GM23338 (cell line): Measurements from ENCODE around the gene RRH. TPM values are rescaled to one million over a fixed set of nuclear protein-coding genes. Genes with fewer than 3 reads are reported as not detected.

Experiments
- ATAC-seq: fragments of 200-7000 bp; cut with Tn5 transposase; 3 replicates; pipeline ENCODE4 v1.9.1; 2020
- DNase-seq: peaks from one replicate; pipeline ENCODE4 v3.0.0-alpha.2; 2015; ENCODE audit warnings: low spot score
- H2AFZ ChIP-seq: fragments of 200-600 bp; sonication (generic); 2 replicates; pipeline ENCODE4 v1.8.0; 2016; ENCODE audit warnings: antibody characterized with exemption, mild to moderate bottlenecking, moderate library complexity
- H3F3A ChIP-seq: fragments of 200-600 bp; sonication (generic); replicated peaks from 2 replicates; pipeline ENCODE4 v1.8.0; 2017; ENCODE audit warnings: antibody characterized with exemption, mixed run types, low read depth
- H3K27ac ChIP-seq: fragments of 200-600 bp; sonication (generic); 2 replicates; pipeline ENCODE4 v1.6.1; 2016; ENCODE audit warnings: low read depth
- H3K27me3 ChIP-seq: fragments of 200-600 bp; sonication (generic); 2 replicates; pipeline ENCODE4 v1.8.0; 2016; ENCODE audit warnings: mild to moderate bottlenecking, mixed run types, moderate library complexity; ENCODE audit not compliant: insufficient read depth
- H3K36me3 ChIP-seq: fragments of 200-600 bp; sonication (generic); 2 replicates; pipeline ENCODE4 v1.8.0; 2016; ENCODE audit warnings: mild to moderate bottlenecking; ENCODE audit not compliant: insufficient read depth
- H3K4me1 ChIP-seq: fragments of 200-600 bp; sonication (generic); 2 replicates; pipeline ENCODE4 v1.8.0; 2016; ENCODE audit warnings: mild to moderate bottlenecking, moderate library complexity; ENCODE audit not compliant: insufficient read depth
- H3K4me2 ChIP-seq: fragments of 200-600 bp; sonication (generic); 2 replicates; pipeline ENCODE4 v1.7.1; 2017; ENCODE audit warnings: mixed run types
- H3K4me3 ChIP-seq: fragments of 200-600 bp; sonication (generic); 2 replicates; pipeline ENCODE4 v1.6.1; 2016; ENCODE audit warnings: mixed run types
- H3K79me2 ChIP-seq: fragments of 200-600 bp; sonication (generic); replicated peaks from 2 replicates; pipeline ENCODE4 v1.8.0; 2017; ENCODE audit warnings: mild to moderate bottlenecking; ENCODE audit not compliant: insufficient read depth
- H3K9me2 ChIP-seq: fragments of 200-600 bp; sonication (generic); 2 replicates; pipeline ENCODE4 v1.8.0; 2017; ENCODE audit not compliant: insufficient read depth
- H4K20me1 ChIP-seq: fragments of 200-600 bp; sonication (generic); replicated peaks from 2 replicates; pipeline ENCODE4 v1.8.0; 2017; ENCODE audit warnings: mild to moderate bottlenecking; ENCODE audit not compliant: insufficient read depth
- H3K27ac Mint-ChIP-seq: 2 replicates; pipeline ENCODE4 v1.8.0; 2020; ENCODE audit warnings: inconsistent platforms, mild to moderate bottlenecking, moderate library complexity, mixed read lengths
- H3K27me3 Mint-ChIP-seq: 3 replicates; pipeline ENCODE4 v1.8.0; 2022; ENCODE audit warnings: low read depth, mild to moderate bottlenecking, moderate library complexity, mixed read lengths, inconsistent platforms; ENCODE audit not compliant: insufficient read depth, poor library complexity
- H3K36me3 Mint-ChIP-seq: 3 replicates; pipeline ENCODE4 v1.8.0; 2021; ENCODE audit warnings: low read depth, mild to moderate bottlenecking, inconsistent platforms, moderate library complexity, mixed read lengths
- H3K4me1 Mint-ChIP-seq: 3 replicates; pipeline ENCODE4 v1.8.0; 2020; ENCODE audit warnings: mild to moderate bottlenecking, inconsistent platforms, mixed read lengths
- H3K4me3 Mint-ChIP-seq: 3 replicates; pipeline ENCODE4 v1.8.0; 2021; ENCODE audit warnings: moderate library complexity, mild to moderate bottlenecking, inconsistent platforms, mixed read lengths
- H3K9me3 Mint-ChIP-seq: 3 replicates; pipeline ENCODE4 v1.8.0; 2020; ENCODE audit warnings: moderate library complexity, mild to moderate bottlenecking, inconsistent platforms, mixed read lengths
- CREB1 ChIP-seq: fragments of 250-450 bp; sonication (Bioruptor Pico); IDR thresholded peaks from 2 replicates; pipeline ENCODE4 v1.5.0; 2020; ENCODE audit warnings: low read depth, mild to moderate bottlenecking, moderate library complexity
- EZH2 ChIP-seq: fragments of 200-600 bp; sonication (generic); IDR thresholded peaks from one replicate; pipeline ENCODE4 v1.8.0; 2017; ENCODE audit warnings: antibody characterized with exemption, mild to moderate bottlenecking, low read depth; ENCODE audit not compliant: unreplicated experiment
- EZH2phosphoT487 ChIP-seq: fragments of 200-600 bp; sonication (generic); IDR thresholded peaks from one replicate; pipeline ENCODE4 v1.8.1; 2018; ENCODE audit warnings: antibody characterized with exemption; ENCODE audit not compliant: unreplicated experiment
- JUNB ChIP-seq: IDR thresholded peaks from one replicate; pipeline ENCODE4 v1.6.1; 2016; ENCODE audit warnings: antibody characterized with exemption; ENCODE audit not compliant: unreplicated experiment
- NANOG ChIP-seq: IDR thresholded peaks from 2 replicates; pipeline ENCODE4 v1.6.1; 2016; ENCODE audit warnings: antibody characterized with exemption, borderline replicate concordance
- POLR2AphosphoS5 ChIP-seq: IDR thresholded peaks from 2 replicates; pipeline ENCODE4 v1.6.1; 2016; ENCODE audit warnings: antibody characterized with exemption, low read depth
- STAT1 ChIP-seq: IDR thresholded peaks from one replicate; pipeline ENCODE4 v1.6.1; 2016; ENCODE audit warnings: antibody characterized with exemption; ENCODE audit not compliant: unreplicated experiment
- ZNF114 ChIP-seq: fragments of 250-450 bp; sonication (Bioruptor Pico); IDR thresholded peaks from 2 replicates; pipeline ENCODE4 v1.5.0; 2020; ENCODE audit warnings: mild to moderate bottlenecking, moderate library complexity
- ZNF331 ChIP-seq: fragments of 250-450 bp; sonication (Bioruptor Pico); IDR thresholded peaks from 2 replicates; pipeline ENCODE4 v1.5.0; 2020; ENCODE audit warnings: low read depth, mild to moderate bottlenecking, moderate library complexity
- polyA plus RNA-seq: library from polyadenylated mRNA; unstranded; fragments of >200 nt; fragmentation: Nextera tagmentation; extraction: Ambion mirVana; gene quantifications from 2 replicates; pipeline ENCODE4 v1.2.1, GENCODE V29; 2016
- total RNA-seq: library from RNA; depleted of rRNA; stranded (reverse); fragments of >200 nt; shearing (Covaris generic); gene quantifications from 2 replicates; pipeline ENCODE4 v1.2.3, GENCODE V29; 2014
- TF ChIP-seq, protein P1 (sequence below): IDR thresholded peaks from 2 replicates; pipeline ENCODE4 v1.6.1; 2016; ENCODE audit warnings: antibody characterized with exemption
- TF ChIP-seq, protein P2 (sequence below): IDR thresholded peaks from one replicate; pipeline ENCODE4 v1.6.1; 2018; ENCODE audit warnings: antibody characterized with exemption; ENCODE audit not compliant: unreplicated experiment
- TF ChIP-seq, protein P3 (sequence below), 2 experiments: fragments of 200-600 bp in 1 of 2; sonication (generic) in 1 of 2; conservative IDR thresholded peaks; 2 replicates each; pipeline versions ENCODE4 v1.5.1 to v1.6.1; 2016 to 2017; ENCODE audit warnings: antibody characterized with exemption in 2 of 2, low read depth in 2 of 2, mild to moderate bottlenecking in 2 of 2, moderate library complexity in 1 of 2
- TF ChIP-seq, protein P4 (sequence below): fragments of 250-450 bp; sonication (Bioruptor Pico); IDR thresholded peaks from 2 replicates; pipeline ENCODE4 v1.5.0; 2020; ENCODE audit warnings: mild to moderate bottlenecking, moderate library complexity

The RRH gene
- total and polyA plus RNA-seq, 2 experiments from 2014 or later = not detected

DNA sequence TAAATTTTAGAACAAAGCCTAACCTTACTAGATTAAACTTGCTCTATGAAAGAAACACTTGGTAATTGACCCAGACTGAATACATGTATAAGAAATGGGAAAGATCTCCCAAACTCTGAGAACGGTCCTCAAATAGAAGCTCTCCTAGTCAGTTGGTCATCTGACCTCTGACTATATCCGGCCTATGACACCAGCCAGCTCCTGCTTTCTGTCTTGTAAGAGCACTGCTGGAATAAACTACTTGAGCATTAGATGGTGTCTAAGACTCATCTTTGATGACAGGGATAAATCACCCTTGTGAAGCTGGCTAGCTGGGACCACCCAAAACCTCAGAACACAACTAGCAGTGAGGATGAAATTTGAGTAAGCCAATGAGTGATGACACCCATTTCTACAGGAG lies 44.3 kb downstream of the RRH start:
- H3K4me1 ChIP-seq = no peaks in the 10 kb centered on the region
- TF ChIP-seq JUNB (no peak), STAT1 (no peak), POLR2AphosphoS5 (no peak), ZNF114 (CRISPR knock-in tag) (no peak), EZH2phosphoT487 (no peak), ZNF331 (CRISPR knock-in tag) (no peak), NANOG (no peak), EZH2 (no peak), CREB1 (CRISPR knock-in tag) (no peak)
- TF ChIP-seq, protein P1, sequence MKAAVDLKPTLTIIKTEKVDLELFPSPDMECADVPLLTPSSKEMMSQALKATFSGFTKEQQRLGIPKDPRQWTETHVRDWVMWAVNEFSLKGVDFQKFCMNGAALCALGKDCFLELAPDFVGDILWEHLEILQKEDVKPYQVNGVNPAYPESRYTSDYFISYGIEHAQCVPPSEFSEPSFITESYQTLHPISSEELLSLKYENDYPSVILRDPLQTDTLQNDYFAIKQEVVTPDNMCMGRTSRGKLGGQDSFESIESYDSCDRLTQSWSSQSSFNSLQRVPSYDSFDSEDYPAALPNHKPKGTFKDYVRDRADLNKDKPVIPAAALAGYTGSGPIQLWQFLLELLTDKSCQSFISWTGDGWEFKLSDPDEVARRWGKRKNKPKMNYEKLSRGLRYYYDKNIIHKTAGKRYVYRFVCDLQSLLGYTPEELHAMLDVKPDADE = no peak
- TF ChIP-seq, protein P2, sequence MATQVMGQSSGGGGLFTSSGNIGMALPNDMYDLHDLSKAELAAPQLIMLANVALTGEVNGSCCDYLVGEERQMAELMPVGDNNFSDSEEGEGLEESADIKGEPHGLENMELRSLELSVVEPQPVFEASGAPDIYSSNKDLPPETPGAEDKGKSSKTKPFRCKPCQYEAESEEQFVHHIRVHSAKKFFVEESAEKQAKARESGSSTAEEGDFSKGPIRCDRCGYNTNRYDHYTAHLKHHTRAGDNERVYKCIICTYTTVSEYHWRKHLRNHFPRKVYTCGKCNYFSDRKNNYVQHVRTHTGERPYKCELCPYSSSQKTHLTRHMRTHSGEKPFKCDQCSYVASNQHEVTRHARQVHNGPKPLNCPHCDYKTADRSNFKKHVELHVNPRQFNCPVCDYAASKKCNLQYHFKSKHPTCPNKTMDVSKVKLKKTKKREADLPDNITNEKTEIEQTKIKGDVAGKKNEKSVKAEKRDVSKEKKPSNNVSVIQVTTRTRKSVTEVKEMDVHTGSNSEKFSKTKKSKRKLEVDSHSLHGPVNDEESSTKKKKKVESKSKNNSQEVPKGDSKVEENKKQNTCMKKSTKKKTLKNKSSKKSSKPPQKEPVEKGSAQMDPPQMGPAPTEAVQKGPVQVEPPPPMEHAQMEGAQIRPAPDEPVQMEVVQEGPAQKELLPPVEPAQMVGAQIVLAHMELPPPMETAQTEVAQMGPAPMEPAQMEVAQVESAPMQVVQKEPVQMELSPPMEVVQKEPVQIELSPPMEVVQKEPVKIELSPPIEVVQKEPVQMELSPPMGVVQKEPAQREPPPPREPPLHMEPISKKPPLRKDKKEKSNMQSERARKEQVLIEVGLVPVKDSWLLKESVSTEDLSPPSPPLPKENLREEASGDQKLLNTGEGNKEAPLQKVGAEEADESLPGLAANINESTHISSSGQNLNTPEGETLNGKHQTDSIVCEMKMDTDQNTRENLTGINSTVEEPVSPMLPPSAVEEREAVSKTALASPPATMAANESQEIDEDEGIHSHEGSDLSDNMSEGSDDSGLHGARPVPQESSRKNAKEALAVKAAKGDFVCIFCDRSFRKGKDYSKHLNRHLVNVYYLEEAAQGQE = no peak
- TF ChIP-seq, protein P3, sequence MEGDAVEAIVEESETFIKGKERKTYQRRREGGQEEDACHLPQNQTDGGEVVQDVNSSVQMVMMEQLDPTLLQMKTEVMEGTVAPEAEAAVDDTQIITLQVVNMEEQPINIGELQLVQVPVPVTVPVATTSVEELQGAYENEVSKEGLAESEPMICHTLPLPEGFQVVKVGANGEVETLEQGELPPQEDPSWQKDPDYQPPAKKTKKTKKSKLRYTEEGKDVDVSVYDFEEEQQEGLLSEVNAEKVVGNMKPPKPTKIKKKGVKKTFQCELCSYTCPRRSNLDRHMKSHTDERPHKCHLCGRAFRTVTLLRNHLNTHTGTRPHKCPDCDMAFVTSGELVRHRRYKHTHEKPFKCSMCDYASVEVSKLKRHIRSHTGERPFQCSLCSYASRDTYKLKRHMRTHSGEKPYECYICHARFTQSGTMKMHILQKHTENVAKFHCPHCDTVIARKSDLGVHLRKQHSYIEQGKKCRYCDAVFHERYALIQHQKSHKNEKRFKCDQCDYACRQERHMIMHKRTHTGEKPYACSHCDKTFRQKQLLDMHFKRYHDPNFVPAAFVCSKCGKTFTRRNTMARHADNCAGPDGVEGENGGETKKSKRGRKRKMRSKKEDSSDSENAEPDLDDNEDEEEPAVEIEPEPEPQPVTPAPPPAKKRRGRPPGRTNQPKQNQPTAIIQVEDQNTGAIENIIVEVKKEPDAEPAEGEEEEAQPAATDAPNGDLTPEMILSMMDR (conservative IDR thresholded peaks at IDR 0.05; ENCODE audit: low read depth in 2 of 2) = no peak
- TF ChIP-seq, protein P4, sequence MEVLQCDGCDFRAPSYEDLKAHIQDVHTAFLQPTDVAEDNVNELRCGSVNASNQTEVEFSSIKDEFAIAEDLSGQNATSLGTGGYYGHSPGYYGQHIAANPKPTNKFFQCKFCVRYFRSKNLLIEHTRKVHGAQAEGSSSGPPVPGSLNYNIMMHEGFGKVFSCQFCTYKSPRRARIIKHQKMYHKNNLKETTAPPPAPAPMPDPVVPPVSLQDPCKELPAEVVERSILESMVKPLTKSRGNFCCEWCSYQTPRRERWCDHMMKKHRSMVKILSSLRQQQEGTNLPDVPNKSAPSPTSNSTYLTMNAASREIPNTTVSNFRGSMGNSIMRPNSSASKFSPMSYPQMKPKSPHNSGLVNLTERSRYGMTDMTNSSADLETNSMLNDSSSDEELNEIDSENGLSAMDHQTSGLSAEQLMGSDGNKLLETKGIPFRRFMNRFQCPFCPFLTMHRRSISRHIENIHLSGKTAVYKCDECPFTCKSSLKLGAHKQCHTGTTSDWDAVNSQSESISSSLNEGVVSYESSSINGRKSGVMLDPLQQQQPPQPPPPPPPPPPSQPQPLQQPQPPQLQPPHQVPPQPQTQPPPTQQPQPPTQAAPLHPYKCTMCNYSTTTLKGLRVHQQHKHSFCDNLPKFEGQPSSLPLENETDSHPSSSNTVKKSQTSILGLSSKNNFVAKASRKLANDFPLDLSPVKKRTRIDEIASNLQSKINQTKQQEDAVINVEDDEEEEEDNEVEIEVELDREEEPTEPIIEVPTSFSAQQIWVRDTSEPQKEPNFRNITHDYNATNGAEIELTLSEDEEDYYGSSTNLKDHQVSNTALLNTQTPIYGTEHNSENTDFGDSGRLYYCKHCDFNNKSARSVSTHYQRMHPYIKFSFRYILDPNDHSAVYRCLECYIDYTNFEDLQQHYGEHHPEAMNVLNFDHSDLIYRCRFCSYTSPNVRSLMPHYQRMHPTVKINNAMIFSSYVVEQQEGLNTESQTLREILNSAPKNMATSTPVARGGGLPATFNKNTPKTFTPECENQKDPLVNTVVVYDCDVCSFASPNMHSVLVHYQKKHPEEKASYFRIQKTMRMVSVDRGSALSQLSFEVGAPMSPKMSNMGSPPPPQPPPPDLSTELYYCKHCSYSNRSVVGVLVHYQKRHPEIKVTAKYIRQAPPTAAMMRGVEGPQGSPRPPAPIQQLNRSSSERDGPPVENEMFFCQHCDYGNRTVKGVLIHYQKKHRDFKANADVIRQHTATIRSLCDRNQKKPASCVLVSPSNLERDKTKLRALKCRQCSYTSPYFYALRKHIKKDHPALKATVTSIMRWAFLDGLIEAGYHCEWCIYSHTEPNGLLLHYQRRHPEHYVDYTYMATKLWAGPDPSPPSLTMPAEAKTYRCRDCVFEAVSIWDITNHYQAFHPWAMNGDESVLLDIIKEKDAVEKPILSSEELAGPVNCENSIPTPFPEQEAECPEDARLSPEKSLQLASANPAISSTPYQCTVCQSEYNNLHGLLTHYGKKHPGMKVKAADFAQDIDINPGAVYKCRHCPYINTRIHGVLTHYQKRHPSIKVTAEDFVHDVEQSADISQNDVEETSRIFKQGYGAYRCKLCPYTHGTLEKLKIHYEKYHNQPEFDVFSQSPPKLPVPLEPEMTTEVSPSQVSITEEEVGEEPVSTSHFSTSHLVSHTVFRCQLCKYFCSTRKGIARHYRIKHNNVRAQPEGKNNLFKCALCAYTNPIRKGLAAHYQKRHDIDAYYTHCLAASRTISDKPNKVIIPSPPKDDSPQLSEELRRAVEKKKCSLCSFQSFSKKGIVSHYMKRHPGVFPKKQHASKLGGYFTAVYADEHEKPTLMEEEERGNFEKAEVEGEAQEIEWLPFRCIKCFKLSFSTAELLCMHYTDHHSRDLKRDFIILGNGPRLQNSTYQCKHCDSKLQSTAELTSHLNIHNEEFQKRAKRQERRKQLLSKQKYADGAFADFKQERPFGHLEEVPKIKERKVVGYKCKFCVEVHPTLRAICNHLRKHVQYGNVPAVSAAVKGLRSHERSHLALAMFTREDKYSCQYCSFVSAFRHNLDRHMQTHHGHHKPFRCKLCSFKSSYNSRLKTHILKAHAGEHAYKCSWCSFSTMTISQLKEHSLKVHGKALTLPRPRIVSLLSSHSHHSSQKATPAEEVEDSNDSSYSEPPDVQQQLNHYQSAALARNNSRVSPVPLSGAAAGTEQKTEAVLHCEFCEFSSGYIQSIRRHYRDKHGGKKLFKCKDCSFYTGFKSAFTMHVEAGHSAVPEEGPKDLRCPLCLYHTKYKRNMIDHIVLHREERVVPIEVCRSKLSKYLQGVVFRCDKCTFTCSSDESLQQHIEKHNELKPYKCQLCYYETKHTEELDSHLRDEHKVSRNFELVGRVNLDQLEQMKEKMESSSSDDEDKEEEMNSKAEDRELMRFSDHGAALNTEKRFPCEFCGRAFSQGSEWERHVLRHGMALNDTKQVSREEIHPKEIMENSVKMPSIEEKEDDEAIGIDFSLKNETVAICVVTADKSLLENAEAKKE (CRISPR knock-in tag) = no peak
- H3K4me3 ChIP-seq = no peak overlapping the region
- H3K79me2 ChIP-seq = no peaks in the 10 kb centered on the region
- no peaks in the 10 kb centered on the region for H3K36me3 ChIP-seq
- Mint-ChIP-seq H3K9me3 (no peaks in the 10 kb centered on the region; the same call in 2 of the 3 replicates), H3K4me1 (no peaks in the 10 kb centered on the region; the same call in 2 of the 3 replicates), H3K27me3 (peaks cover 2% of the 10 kb centered on the region), H3K27ac (no peak overlapping the region), H3K36me3 (no peaks in the 10 kb centered on the region), H3K4me3 (no peak overlapping the region)
- no peak overlapping the region for H2AFZ ChIP-seq
- no peaks in the 10 kb centered on the region for H3F3A ChIP-seq
- DNase-seq (no peak), ATAC-seq (no peak)
- no peaks in the 10 kb centered on the region for H3K27me3 ChIP-seq
- H4K20me1 ChIP-seq = no peaks in the 10 kb centered on the region
- peaks cover 4% of the 10 kb centered on the region; the same call in 1 of the 2 replicates for H3K9me2 ChIP-seq
- no peak overlapping the region for H3K27ac ChIP-seq
- H3K4me2 ChIP-seq = no peak overlapping the region
